HG03139 (cell line): ENCODE data around the gene CNNM2.

ENCODE experiments used
- ATAC-seq: cut with Tn5 transposase; IDR thresholded peaks from one replicate; pipeline ENCODE4 v1.9.1; 2021; ENCODE audit not compliant: unreplicated experiment

The CNNM2 gene

DNA sequence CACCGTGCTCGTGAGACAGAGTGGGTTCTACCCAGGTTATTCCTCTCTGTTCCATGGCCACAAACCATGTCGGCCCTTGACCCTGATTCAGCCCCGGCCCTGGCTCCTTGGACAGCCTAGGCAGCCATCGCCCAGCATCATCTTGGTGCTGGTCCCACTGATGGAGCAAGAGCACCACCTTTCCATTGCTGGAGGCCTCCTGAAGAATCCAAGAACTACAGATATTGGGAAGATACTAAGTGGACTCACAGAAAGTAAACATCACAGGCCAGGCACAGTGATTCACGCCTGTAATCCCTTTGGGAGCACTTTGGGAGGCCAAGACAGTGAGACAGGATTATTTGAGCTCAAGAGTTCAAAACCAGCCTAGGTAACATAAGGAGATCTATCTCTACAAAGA is 149.9 kb downstream of the CNNM2 start:
- ATAC-seq: no peak

DNA sequence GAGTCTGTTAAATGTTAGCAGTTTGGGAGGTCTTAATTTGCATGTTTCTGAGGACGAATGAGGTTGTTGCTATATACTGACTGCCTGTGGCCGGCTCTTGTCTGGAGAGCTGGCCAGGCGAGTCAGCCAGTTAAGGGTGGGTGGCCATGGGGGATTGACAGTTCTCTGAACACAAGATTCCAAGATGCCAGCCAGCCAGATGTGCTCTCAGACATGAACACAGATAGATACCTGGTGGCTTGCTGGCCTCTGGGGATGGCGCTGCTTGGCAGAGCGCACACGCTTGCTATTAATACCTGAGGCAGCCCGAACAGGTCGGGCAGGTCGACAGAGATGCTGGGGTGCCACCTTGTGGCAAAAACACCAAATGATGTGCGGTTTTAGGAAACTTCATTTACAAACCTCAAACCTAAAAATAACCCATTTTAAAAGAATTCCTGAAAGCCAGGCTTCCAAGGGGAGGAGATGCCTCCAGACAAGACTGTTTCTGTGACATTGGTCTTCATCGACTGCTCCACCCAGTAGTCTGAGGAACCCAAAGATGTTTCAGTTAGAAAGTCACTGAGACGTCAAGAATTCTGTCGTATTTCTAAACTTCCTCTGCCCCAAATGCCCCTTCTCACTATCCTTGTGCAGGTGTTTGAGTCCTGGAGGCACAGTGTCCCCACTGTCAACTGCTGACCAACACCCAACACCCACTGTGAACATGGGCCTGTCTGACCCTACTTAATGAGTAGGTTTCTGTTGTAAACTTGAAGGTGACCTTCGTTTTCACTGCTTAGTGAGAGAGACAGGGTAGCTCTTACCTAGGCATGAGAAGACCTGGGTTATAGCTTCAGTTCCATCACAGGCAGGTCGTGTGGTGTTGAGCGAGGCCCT is 151.6 kb downstream of the CNNM2 start:
- ATAC-seq: no peak

DNA sequence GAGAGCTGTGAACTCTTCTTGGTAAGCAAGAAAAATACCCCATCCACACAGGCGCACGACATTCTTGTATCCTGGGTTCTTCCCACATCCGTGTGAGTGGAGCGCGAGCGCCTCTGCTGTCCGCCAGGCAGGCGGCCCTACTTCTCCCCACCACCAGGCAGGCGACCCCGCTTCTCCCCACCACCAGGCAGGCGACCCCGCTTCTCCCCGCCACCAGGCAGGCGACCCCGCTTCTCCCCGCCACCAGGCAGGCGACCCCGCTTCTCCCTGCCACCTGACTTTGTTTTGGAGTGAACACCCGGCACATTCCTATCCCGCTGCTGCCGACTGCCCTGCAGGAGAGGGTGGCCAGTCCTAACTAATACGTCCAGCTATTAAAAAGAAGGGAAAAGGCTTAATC is 154.2 kb downstream of the CNNM2 start:
- no peak for ATAC-seq

DNA sequence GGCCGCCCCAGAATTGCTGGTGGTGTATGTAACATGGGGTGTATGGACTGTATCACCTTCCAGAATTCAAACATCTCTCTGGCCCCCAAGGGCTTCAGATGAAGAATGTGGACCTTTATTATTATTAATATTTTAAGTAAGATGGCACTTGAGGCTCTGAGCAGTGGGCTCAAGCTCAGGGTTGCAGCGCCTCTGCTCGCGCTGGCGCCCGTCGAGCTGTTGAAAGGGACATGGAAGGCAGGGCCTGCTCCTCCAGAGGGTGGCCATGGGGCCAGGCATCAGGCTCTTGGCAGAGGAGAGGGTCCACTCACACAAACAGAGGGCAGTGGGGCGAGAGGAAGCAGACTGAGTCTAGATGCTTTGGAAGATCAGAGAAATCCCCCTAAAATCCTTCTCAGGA is 154.8 kb downstream of the CNNM2 start:
- no peak for ATAC-seq

DNA sequence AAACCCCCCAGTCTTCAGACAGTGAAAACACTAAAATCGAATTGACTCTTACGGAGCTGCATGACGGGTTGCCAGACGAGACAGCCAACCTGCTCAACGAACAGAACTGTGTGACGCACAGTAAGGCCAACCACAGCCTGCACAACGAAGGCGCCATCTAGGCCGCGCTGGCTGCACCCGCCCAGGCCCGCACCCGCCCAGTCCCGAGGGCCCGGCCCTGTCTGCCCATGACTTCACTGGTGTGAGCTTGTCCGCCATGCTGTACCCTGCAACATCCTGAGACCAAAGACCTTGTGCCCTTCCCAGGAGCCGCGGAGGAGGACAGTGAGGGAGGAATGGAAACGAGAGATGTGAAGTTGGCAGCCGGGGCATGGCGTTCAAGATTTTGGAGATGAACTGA is 158.9 kb downstream of the CNNM2 start:
- ATAC-seq: no peak

DNA sequence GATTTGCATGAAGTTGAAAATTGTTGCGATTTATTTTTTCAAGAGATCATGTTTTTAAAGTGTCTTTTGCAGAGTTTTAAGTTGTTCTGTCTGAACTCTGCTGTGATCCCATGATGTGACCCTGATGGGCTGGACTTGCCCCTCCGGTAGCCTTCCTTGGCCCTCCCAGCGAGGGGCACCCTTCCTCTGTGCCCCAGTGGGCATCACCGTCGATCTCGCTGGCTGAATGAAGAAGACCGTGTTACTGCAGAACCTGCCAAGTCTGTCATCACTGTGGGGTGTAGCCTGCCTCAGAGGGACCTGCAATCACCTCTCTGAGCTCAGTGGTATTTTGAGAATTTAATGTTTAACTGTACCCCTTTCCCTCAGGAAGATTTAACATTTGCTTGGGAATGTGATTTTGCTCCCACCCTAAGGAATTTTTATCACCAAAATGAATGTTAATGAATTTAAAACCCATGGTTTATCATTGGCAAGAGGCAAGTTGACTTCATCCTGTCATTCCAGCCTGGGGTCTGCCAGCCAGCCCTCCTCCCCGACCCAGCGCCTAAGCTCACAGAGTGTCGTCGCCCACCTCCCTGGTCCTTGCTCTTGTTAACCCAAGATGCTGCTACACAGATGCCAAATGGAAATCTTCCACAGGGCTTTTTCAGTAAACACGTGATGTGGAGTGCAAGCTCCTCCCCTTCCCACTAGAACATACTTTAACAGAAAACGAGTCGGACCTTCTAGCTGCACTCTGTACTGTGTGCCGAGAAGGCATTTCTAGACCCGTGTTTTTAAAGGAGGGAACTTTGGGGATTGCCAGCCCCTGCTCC is 159.6 kb downstream of the CNNM2 start:
- no peak for ATAC-seq

DNA sequence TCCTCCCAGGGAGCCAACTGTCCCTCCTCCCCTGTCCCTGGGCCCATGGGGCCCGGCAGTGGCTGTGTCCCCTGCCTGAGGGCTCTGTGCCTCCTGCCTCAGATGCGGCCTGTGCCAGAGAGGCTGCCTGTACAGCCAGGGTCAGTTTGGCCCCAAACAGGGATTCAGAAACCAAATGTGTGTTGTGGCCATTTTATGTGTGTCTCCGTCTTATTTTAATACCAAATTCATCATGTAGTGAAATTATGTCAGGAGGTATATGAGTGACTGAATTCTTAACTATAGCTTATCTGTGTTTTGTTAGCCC is 160.2 kb downstream of the CNNM2 start:
- no peak for ATAC-seq

DNA sequence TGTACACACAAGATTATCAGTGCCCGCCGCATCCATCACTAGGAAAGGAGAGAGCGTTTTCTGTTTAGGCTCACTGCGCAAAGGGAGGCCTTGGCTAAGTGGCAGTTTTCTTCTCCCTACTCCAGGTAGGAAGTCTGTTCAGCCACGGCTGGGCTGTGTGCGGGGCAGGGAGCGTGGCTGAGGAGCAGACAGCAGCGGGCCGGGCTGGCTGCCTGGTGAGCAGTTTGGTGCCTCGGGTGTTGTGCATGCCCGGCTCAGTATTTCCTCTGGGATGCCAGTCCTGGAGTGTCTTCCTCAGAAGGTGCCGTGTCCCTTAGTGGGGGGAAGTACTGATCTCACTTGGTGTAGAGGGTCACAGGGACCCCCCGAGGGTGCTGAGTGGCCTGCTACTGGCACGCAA is 160.6 kb downstream of the CNNM2 start:
- ATAC-seq: no peak

DNA sequence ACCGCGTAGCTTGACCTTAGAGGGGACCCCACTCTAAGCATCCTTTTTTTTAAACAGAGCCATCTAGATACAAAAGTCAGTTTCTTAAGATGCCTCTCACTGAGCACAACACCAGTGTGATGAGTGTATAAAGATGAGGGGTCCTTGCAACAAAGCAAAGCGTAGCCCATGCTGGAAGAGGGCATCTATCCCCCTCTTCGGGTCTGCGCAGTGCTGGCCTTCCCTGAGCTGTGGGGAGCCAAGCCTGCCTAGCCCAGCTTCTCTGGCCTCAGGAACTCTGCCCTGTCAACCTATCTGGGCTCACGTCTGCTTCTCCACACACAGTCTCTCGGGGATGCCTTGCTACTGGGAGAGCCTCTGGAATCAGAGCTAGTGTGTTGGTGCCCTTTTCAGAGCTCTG is 161.0 kb downstream of the CNNM2 start:
- no peak for ATAC-seq

DNA sequence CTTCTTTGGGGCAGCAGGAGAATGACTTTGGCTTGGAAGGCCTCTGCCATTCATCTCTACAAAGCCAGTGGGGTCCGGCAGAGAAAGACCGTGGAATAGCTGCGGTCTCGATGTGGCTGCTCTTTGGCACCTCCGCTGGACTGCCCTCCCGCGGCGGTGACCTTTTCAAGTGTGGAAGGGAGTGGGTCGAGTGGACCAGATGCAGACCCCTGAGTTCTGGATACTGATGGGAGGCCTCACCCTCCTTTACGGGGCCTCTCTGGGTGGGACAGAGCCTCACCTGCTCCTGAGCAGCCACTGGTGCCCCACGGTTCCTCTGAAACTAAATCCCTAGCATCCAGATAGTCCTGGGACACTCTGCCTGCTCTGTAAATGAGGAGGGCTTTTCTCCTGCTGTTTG is 161.9 kb downstream of the CNNM2 start:
- no peak for ATAC-seq

DNA sequence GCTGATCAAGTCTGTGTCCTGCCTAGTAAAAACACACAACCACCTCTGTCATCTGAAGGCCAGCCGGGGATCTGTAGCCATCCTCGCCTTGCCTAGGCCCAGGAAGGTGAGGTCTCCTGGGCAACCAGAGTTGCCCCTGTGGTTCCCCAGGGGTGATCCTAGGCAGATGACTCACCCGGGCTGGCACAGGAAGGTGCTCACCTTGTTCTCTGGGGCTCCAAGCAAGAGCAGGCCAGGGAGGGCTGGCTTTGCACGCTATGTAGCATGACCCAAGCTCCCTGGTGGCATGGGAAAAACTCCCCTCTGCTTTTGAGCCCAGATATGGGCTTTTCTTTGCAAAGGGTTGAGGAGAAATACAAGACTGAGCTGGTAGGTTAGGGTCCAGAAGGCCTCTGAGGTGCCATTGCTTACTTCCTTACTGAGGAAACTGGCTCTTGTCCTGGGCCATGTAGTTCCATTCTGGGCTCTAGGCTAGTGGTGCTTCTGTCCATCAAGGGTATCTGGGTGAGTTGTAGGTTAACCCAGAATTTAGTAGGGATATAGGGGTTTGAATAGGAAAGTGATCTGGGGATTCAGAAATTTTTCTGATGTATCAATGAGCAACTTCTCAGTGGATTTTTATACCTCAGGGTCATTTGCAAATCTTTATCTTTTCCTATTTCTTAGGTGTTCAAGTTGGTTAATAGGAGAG is 162.9 kb downstream of the CNNM2 start:
- no peak for ATAC-seq

DNA sequence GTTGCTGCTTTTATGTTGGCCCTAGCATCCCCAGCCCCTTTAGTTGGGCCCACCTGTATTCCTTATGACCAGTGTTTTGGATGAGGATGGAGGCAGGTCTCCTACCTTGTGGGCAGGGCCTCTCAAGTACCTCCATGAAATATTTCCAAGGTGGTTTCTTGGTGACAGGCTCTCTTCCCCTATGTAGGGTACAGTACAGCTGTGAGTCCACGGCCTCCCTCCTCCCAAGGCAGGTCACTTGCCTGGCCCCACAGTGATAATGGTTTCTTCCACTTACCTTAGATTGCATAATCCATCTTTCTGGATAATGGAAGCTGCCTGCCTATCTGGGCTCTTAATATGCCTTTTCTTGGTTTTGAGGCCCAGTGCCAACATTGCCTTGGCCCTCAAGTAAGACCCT is 164.6 kb downstream of the CNNM2 start:
- no peak for ATAC-seq

DNA sequence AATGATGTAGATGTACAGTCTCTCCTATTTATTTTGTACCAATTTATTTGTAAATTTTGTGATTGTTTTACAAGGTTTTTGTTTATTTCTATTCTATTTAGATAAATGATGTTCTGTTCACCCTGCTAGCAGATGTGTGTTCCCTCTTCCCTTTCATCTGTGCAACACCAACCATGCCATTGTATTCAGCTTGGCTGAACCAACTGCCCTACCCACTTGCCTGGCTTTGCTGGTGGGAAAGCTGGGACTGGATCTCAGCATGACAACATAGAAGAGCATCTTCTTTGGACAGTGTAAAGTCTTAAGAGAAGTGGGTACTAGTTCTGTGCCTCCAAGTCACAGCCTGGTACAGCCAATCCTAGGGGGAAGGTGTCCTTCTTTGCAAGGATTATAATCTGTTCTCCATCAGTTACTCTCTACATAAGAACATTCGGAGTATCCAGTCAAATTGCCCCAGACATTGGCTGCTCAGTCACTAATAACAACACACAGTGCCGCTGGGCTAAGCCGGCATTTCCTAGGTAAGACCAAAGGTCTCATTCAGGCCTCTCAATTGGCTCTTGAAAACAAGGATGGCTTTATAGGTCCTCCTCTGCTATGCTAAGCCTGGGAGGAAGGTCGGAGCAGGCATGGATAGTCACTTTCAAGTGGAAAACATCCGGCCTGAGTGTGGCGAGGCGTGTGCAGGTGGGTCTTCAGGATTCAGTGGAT is 165.3 kb downstream of the CNNM2 start:
- no peak for ATAC-seq

DNA sequence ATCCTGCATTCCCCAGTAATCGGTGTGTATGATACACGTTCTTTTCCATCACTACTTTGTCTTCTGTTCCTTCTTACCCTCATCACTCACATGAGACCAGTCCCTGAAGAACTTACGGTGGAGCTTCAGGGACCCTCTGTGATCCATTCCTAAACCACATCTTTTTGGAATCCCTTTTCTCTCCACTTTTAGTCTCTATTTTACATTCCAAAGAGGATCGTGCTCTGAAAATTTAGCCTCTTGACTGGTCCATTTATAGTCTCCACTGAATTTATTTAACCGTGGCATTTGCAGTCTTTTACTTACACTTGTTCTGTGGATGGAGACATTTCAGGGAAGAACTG is 165.9 kb downstream of the CNNM2 start:
- no peak for ATAC-seq

DNA sequence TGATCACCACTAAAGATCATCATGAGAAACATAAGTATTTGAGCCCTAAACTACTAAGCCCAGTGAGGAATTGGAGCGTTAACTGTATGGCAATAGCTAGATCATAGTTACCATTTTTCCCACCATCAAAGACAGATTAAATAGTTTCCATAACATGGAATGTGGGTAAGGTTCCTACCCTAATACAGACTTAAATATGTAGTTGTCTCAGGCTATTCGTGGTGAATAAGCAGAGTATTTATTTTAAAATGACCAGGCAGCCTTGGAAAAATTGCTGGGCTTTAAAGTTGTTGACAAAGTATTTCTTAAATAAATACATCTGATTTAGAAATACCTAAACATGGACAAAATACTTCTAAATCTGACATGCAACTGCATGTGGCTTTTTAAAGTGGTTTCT is 168.2 kb downstream of the CNNM2 start:
- no peak for ATAC-seq

DNA sequence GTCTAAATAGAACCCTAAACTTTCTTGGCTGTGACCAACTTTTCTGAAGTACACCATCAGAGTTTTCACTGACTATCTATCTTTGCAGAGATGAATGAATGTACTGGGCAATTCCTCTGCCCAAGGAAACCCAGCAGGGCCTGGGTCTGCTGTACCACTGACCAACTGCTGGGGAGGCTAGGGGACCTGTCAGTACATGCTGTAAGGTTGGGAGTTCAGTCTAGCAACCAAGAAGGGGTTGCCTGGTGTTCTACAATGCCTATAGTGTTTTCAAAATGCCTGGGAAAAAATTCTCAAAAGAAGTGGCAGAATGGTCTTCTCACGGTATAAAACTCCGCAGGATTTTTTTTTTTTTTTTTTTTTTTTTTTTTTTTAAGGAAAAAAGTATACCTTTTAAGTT is 168.7 kb downstream of the CNNM2 start:
- no peak for ATAC-seq

DNA sequence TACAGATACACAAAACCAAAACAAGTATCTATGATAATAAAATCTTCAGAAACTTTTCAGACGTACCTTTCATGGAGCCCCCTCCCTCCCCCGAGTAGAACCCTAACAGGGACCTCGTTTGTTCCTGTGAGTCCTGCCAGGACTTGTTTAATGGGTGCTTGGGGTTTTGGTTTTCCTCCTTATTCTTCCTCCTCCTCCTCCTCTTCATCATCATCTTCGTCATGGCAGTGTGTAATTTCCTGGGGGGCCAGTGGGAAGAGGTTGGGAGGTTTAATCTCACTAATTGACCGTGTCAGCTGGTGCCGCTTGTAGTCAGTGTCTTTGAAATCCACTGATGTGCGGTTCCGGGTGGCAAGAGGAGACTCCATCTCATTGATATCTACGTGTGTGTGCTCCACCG is 171.4 kb downstream of the CNNM2 start:
- no peak for ATAC-seq

DNA sequence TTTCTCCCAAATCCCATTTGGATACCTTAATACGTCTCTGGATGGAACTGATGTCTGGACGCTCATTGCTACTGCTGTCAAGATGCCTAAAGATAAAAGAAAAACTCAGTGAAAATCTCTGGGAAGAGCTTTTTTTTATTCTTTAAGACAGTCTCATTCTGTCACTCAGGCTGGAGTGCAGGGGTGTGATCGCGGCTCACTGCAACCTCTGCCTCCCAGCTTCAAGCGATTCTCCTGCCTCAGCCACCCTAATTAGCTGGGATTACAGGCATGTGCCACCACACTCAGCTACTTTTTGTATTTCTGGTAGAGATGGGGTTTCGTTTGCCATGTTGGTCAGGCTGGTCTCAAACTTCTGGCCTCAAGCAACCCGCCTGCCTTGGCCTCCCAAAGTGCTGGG is 172.8 kb downstream of the CNNM2 start:
- no peak for ATAC-seq

DNA sequence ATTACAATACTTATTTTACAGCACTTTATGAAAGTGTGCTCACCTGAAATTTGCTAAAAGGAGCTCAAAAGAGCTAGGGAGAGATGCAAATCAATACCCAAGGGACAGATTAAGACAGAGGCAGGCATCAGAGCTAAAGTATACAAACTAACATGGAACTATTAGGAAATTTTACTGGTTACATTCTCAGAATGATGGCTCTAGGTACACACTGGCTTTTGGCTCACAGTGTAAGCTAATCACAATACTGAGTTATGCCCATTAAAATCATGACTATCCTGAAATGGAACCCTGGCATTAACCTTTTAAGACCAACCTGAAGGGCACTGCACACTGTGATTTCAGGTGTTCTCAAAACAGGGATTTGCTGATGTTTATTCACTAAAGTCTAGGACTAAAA is 176.9 kb downstream of the CNNM2 start:
- ATAC-seq: no peak

DNA sequence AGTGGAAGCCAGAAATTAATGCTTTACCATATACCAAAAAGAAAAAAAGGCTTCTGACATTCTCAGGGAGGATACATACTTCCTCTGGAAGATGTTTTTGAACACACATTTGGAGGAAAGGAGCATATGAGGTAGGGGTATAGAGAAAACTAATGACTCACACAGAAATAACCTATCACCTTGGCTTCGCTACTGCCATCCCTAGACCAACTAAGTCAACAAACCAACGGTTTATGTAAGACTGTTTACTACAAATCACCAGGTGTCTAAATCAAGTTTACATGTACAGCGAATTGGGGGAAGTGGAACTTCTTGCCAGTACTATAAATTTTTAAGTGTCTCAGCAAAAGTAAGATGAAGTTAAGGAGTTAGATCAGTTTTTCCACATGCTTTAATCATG is 178.0 kb downstream of the CNNM2 start:
- no peak for ATAC-seq

DNA sequence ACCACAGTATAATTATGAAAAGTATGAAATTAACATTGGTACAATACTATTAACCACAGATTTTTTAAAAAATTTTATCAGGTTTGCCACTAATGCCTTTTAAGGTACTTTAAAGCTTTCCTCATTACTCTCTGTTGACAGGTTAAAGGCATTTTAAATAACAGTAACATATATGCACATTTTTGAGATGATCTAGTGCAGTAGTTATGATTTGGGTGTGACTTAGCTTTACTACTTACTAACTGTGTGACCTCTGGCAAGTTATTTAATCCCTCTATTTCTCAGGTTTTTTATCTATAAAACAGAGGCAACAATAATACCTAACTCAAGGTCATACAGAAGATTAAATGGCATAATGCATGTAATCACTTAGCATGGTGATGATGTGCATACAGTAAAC is 180.1 kb downstream of the CNNM2 start:
- no peak for ATAC-seq
